ENCODE measurements around the gene BMP7.

BMP7 gene

GRCh38 chr20:57266291-57267157, at the start of gene BMP7:
Gene BMP7 (minus strand): TSS chr20:57266641. CDS start chr20:57266122, 519 bp downstream.
- no peak for DNase-seq

- DNase-seq = no peak
Measured at GRCh38 chr20:57315976-57316480, 49.6 kb upstream of the BMP7 start.

GRCh38 chr20:57315083-57315975, 48.9 kb upstream of the BMP7 start:
- DNase-seq = no peak

DNA sequence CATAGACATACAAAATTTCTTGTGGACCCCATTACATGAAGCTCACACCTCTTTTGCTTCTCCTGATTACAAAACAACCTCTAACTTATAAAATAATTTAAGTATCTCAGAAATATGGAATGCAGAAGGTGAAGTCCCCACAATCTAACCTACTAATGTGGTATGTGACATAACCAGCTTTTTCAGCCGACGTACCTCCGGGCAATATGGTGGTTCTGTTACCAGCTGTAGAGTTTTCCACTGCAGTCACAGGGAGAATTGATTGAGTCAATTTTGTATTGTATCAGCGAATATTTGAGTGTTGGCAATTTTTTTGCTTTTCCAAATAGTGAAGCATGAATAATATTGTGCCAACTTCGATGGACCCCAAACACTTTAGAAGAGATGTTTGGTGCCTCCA, 47.5 kb upstream of the BMP7 start:
- no peak for DNase-seq

DNA sequence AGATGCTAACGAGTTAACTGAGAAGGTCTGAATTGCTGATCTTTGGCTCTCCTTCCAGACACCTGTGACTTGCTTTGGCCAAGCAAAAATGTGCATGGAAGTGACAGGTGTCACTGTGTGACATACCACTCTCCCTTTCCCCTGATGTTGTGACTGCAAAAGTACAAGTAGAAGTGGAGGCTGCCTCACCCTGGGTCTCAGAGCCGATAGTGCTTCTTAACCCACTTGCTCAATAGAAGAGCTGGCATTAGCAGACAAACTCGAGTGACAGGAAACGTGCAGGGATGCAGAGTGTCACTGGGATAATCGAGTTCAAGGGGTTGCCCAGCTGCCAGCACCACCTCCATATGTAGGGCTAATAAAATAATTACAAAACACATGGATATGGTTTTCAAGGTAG, 46.8 kb upstream of the BMP7 start:
- DNase-seq = no peak

DNA sequence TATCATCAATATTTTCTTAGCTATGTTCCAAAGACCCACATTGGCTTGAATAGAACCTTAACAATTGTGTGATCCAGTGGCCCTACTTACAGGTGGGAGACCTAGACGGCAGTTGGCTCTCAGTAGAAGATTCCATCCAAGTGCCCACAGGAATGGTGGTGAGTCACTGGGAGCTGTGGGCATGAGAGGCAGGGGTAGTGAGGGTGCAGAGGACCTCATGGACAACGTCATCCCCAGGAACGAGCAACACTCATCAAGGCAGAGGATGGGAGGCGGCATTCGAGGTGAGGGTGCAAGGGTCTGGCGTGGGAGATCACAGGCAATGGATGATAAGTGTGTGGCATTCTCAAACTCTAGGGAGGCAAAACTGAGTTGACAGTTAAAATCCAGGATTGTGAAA, 45.7 kb upstream of the BMP7 start:
- DNase-seq = no peak

GRCh38 chr20:57310821-57311514, 44.5 kb upstream of the BMP7 start:
- no peak for DNase-seq

GRCh38 chr20:57309544-57310115, 43.2 kb upstream of the BMP7 start:
- no peak for DNase-seq

DNA sequence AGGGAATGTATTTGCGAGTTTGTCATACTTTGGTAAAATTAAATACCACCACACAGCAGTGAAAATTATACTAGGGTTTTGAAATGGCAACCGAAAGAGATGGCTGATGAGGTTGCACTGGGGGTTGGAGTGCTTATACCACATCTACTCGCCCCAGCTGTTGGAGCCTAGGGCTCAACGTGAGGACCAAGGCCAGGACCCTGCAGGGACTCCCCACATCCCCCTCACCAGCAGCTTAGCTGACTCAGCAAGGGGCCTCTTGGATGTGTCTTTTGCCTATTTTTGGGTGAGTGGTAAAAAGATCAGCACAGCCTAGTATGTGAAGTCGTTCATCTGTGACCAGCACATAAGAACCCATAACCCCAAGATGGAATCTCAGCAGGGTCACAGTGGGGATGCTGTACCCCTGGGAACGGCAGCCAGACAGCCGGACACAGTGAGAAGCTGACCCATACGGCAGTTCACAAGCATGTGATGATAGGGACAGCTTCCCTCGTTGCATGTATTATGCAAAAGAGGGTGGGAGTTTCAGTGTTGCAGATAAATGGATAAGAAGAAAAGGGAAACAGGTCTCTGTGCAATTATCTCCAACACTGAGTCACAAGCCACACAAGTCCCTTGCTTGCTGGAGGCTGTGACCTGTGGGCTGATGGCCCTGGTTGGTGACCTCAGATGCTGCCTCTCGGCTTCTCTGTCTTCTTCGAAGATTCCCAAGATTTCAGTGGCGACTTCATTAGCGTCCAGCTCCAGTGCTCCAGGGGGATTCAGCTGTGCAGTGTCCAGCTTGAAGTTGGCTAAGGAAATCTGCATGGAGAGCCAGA, 42.2 kb upstream of the BMP7 start:
- no peak for DNase-seq

GRCh38 chr20:57306747-57307146, 40.3 kb upstream of the BMP7 start:
- DNase-seq = no peak

DNA sequence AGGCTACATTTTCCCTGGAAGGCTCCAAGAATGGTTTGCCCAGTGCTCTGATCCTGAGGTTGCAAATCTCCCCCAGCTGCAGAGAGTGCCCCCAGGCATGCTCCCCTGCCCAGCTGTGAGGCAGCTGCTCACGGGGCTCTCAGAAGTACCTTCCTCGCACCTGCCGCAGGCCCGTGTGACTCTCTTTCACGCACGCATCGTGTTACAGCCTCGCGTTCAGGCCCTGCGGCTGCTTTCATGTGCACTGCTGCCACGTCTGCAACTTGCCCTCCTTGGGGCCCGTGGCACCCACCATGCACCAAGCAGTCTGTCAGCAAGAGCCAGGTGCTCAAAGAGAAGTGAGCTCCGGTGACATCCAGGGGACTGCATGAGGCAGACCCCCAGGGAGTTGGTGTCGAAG, 34.6 kb upstream of the BMP7 start:
- no peak for DNase-seq

DNA sequence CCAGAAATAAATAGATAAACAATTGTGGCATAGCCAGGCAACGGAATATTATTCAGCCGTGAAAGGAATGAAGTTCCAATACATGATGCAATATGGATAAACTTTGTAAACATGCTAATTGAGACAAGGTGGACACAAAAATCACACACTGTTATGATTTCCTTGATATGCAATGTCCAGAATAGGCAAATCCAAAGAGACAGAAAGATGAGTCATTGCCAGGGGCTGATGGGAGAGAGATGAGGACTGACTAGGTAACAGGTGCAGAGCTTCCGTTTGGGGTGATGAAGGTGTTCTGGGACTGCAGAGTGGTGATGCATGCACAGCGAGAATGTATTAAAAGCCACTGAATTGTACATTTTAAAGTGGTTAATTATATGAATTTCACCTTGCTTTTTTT, 32.0 kb upstream of the BMP7 start:
- DNase-seq = no peak

- no peak for DNase-seq
Measured at GRCh38 chr20:57294550-57294949, 28.1 kb upstream of the BMP7 start.

DNA sequence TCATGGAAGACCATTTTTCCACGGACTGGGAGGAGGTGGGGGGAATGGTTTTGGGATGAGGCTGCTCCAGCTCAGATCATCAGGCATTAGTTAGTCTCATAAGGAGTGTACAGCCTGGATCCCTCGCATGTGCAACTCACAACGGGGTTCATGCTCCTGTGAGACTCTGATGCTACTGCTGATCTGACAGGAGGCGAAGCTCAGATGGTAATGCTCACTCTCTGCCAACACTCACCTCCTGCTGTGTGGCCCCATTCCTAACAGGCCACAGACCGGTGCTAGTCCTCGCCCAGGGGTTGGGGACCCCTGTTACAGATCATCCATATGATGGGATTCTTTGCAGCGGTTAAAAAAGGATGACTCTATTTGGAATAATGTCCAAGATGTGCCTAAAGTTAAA, 27.6 kb upstream of the BMP7 start:
- DNase-seq = no peak

- DNase-seq = no peak
Measured at GRCh38 chr20:57292611-57293010, 26.2 kb upstream of the BMP7 start.

DNA sequence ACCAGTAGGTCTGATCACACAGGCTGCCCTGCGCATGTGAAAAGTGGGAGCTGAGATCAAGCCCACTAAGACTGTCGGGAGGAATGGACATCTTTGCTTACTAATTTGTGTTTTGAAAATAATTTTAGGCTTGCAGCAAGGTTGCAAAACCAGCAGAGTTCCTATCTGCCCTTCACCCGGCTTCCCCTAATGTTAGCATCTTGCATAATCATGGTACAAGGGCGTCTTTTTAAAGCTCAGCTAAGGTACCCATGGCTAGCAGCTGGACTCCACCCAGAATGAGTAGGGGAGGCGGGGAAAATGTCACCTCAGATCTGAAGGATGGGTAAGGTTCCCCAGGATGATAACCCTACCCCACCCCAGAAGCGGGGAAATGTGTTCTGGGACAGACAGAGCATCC, 25.3 kb upstream of the BMP7 start:
- no peak for DNase-seq

DNA sequence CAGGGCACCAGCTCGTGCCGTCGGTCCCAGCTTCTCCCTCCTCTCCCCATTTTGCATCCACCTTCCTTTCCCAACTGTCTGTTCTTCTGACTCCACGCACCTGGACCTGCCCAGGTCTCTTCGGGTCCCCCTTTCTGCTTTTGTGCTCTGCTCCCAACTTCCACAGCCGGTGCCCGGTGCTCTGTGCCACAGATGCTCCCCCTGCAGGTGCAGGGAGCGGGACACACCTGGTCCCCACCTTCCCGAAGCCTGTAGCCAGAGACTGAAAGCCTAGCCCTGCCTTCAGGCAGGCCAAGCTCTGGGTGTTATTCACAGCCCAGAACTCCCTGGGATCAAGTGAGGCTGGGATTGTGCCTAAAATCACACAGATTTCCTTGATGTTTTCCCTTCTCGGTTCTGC, 24.6 kb upstream of the BMP7 start:
- DNase-seq = no peak

DNA sequence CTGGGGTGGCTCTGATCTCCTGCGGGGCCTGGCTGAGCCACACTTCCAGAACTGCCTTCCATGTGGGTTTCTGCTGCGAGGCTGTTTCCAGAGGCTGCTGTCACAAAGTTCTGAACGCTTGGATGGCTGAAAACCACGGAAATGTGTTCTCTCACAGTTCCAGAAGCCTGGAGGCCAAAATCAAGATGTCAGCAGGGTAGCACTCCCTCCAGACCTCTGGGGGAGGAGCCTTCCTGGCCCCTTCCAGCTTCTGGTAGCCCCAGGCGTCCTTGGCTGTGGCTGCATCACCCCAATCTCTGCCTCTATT, 23.7 kb upstream of the BMP7 start:
- no peak for DNase-seq

DNA sequence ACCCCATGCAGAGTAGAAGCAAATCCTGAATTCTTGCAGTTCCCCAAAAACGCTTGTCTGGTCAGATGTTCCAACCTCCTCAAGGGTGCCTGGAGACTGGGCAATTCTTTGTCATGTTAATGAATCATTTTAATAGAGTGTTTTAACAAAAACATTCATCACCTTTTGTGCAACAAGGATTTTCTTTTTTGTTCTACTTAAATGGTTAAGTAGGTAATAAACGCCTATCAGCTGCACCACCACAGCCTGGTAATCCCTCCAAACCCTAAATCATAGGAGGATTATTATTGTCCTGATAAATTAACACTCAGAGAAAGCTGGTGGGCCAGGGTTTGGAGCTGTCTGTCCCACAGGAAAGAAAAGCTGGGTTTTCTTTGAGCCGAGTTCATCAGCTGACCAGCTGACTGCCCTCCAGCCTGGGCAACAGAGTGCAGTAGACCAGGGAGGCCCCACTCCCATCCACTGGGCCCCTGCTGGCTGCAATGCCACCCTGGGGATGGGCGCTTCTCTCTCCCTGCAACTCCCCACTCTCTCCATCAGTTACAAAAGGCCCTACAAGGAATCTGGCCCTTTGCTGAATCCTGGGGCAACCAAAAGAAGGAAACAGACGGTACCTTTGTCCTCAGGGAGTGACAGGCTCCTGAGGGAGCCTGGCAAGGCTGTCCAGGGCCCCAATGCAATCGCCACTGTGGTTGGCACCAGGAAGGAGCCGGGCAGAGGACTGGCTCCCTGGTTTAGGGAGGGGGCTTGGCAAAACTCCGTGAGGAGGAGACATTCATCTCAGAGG, 23.1 kb upstream of the BMP7 start:
- no peak for DNase-seq

- DNase-seq = no peak
Measured at GRCh38 chr20:57288651-57289277, 22.3 kb upstream of the BMP7 start.

GRCh38 chr20:57287901-57288300, 21.5 kb upstream of the BMP7 start:
- no peak for DNase-seq

All from CD4-positive, alpha-beta T cell treated with Interleukin-6 for 4 hours (primary cell).